Activated gamma-delta T cell treated with Interleukin-2 at 50 U/mL for 16 hours (primary cell): Measurements from ENCODE around the gene LRRC36.
A peak's percentile ranks its signal among the peaks of the same experiment; 100 is the strongest.
"Not testable (repeated sequence)": the region's sequence is repeated elsewhere in the genome, so short reads cannot be mapped to it uniquely, and the experiment has no call there.

Experiments used
- DNase-seq: peaks from one replicate; pipeline ENCODE4 v3.0.0-alpha.2; 2020

LRRC36 gene

DNA sequence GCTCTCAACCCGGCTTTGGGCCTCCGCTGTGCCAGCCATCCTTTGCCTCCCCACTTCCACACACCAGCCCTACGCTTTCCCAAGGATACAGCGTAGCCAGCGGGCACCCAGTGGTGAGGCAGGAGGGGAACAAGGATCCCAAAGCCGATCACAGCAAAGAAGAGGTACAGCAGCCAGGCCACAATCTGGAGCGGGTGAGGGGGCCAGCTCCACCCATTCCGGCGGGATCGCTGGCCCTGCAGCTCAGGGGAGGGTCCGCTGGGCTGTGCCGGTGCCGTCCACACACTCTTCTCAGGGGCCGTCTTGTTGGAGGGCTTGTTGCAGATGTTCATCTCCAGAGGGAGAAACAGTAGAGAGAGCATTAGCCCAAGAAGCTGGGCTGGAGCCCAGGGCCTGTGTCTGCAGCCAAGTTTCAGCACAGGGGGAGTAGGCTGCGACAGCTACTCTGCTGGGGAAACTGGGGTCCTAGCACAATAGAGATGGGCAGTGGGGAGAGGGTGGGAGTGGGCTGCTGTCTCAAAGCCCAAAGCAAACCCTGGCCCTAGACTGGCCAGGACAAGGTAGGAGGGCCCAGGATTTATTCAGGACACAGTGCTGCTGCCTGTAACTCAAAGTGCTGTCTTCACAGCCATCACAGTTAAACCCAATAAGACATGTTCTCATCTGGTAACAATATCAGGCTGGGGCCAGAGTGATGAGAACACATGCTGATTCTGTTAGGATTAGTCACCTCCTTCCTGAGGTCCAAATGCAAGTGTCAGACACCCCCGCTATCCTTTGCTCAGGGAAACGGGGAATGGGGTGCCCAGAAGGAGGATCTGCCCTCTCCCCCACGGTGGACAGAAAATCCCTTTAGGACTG lies 79.7 kb downstream of the LRRC36 start:
- no peak for DNase-seq

DNA sequence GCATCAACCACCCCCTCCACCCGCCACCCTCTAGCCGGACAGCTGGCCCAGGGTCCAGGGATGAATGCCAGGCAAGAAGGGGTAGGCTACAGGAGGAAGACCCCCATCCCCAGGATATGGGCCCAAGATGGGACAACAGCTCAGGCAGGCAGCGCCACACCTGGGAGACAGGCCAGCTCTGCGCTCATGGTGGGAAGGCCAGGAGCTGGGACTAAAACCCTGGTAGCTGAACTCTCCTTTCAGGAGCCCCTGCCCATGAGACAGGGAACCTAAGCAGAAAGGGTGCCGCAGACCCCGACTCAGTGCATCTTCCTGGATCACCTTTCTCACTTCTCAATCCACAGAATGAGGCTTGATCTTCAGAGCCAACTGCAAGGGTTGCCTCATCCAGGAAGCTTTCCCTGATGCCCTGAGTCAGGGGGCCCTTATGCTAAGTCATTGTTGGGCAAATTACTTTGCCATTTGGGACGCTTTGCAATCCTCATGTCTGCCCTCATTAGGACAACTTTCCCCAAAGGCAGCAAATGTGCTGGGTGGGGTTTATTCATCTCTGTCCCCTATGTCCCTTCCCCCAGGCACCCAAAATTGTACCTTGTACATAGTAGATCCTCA lies 80.7 kb downstream of the LRRC36 start:
- DNase-seq: no peak

DNA sequence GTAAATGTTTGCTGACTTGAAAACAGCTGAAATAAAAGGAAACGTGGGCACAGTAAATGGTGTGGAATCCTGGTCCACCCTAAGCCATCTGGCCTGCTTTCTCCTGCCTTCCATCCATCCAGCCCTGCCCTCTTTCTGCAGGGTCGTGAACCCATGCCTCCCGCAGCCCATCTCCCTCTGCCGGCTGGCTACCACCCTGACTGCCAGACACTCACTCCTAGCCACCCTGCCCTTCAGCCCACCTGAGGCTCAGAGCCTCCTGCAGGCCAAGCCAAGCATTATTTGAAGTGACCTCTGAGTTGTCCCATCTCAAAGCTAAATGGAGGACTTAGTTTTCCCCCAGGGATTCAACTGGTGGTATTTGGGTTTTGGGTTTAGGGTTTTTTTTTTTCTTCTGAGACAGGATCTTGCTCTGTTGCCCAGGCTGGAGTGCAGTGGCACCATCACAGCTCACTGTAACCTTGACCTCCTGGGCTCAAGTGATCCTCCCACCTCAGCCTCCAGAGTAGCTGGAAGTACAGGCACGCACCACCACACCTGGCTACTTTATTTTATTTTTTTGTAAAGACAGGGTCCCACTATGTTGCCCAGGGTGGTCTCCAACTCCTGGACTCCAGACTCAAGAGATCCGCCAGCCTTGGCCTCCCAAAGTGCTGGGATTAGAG lies 81.3 kb downstream of the LRRC36 start:
- DNase-seq: no peak

DNA sequence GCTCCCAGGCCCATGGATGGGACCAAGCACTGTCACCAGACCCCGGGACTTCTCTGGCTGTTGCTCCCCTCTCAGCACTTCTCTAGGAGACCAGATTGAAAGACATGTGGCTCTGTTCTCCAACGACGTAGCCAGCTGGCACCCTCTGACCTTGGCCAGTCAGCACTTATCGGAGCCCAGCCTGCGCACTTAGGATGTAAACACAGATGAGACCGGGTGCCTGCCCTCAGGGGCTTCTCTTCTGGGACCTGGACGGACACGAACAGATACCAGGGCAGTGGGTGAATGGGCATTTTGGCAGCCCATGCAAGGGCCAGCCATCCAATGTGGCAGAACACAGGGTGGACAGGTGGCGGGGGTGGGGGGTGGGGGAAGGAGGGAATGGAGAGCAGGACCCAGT lies 83.0 kb downstream of the LRRC36 start:
- no peak for DNase-seq

DNA sequence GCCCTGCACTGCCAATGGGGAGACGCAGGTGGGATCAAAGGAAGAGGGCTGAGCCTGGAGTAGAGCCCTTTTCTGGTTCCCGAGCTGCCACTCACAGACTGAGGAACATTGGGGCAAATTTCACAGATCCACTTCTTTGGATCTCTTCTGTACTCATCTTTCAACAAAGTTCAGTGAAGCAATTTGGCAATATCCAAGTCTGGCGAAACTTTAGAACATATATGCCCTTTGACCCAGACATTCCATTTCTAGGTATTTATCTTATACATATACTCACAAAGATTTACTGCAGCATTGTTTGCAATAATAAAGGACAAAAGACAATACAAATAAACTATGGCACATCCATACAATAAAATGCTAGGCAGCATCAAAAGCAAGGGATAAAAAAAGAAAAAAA lies 84.7 kb downstream of the LRRC36 start:
- DNase-seq: no peak

DNA sequence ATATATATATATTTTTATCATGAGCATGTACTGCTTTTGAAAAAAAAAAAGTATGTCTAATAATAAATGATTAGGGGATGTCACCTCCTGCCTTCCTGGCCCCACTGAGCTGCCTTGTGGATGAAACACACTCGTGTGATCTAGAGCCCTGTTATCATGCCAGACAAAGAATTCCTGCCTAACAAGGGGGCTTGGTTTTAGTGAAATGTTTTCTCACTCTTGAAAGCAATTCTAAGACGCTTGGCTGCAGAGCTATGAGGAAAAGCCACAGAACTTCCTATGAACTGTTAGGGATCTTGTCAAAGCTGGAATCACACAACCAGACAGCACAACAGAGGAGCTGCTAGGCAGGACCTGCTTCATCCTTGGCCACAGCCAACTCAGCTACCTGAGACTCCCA lies 85.7 kb downstream of the LRRC36 start:
- no peak for DNase-seq

DNA sequence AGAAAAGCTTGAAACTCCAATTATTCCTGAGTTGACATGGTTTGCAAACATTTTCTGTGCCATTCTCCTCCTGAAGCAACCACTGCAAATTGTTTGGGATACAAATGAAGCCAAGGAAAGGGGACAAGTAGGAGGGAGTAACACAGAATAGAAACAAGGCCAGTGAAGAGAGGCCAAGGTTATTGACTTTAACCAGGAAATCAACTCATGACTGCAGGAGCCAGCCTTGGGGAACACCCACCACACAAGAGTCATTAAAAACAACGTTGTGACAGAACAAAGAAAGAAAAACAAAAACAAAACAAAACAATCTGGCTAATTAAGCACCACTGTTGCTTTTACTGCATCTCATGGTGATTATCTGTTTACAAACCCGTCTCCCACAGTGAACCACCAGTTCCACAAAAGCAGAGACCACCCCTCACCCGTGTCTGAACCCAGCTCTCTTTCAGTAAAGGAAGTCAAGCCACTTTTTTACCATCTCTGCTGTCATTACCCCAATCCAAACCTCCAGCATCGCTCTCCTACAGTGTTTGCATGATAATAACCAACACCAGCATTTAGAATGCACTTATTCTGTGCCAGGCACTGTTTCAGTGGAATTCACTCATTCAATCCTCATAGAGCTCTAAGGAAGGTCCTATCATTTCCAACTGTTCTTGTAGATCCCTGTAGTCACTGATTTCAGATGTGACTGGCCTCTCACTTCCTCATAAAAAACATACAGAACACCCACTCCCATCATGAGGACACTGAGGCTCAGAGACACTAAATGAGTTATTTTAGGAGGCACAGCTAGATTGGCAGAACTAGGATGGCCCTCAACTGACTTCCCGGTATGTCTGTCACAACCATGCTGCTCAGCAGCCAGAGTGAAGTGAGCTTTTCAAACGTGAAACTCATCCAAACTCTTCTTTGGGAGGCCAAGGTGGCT lies 87.6 kb downstream of the LRRC36 start:
- DNase-seq: no peak

DNA sequence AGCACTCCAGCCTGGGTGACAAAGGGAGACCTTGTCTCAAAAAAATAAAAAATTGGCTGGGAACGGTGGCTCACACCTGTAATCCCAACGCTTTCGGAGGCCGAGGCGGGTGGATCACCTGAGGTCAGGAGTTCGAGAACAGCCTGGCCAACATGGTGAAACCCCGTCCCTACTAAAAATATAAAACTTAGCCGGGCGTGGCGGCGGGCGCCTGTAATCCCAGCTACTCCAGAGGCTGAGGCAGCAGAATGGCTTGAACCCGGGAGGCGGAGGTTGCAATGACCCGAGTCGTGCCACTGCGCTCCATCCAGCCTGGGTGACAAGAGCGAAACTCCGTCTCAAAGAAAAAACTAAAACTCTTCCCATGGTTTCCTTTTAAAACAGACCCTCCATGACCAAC lies 88.8 kb downstream of the LRRC36 start:
- DNase-seq: not testable (repeated sequence)

DNA sequence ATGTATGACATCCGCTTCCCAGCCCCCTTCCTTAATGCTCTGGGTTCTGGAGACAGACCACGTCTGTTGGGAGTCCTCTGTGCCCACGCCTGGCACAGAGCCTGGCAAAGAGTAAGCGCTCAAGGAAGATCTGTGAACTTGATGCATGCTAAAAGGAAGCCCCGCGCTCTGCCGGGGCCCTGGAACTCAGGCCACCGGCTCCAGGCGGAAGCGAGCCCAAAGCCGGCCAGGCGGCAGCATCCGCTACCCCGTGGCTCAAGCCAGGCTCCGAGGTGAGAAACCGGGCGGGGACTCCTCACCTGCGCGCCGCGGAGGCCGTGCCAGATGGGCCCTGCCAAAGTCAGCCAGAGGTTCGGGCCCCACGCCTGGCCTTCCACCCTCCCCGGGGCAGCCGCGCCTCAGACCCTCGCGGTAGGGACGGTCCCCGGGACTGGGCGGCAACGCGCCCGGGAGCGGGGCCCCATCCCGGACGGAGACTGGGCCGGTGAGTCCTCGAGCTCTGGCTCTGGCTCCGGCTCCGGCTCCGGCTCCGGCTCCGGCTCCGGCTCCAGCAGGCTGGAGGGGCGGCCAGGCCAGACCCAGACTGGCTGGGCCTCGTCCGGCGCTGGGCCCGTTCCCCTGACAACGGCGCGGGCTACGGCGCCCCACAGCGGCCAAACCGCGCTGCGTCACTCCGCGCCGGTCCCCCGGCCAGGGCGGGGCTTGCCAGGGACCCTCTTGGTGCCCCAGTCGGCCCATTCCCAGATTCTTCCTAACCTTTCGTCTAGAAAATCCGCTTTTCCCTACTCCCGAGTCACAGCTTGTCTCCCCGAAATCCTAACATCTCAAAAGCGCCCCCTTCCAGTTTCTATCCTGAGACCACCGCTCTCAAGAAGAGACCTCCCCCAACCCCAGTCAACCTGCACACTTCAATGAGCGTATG lies 89.5 kb downstream of the LRRC36 start, which contains the start of gene ZDHHC1:
ZDHHC1 (minus strand) TSS at position 606 of the 922 bp plus-strand sequence. CDS start 8,702 bp downstream, outside the sequence.
- DNase-seq: peak; percentile 32

DNA sequence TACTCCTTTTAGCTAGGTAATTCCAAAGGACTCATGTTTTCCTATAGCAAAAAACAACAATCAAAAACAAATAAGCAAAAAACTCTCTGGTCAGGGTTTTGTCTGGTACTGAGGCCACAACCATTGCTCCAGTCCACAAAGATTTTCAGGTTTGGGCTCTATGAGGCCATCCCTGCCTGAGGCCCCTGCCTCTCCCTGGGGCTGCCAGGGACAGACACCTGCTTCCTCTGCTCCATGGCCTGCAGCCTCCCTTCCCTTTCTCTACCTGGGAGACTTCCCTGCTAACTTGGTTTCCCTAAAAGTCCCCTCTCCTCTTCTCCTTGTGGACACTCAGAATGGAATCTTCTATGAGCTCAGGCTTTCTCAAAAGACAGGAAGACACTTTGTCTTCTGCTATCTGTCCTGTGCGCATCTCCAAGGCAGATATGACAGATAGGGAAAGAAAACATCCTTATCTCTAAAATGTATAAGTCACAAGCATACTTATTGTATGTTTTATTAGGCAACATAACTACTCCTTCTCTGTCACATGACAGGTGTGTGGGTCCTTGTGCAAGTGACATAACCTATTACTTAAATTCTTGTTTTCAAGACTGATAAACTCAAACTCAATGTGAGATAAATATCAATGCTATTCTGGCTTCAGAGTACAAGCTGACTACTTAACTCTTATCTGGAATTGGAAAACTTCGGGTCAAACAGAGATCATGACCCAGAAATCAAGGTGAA lies 90.9 kb downstream of the LRRC36 start:
- DNase-seq: no peak

DNA sequence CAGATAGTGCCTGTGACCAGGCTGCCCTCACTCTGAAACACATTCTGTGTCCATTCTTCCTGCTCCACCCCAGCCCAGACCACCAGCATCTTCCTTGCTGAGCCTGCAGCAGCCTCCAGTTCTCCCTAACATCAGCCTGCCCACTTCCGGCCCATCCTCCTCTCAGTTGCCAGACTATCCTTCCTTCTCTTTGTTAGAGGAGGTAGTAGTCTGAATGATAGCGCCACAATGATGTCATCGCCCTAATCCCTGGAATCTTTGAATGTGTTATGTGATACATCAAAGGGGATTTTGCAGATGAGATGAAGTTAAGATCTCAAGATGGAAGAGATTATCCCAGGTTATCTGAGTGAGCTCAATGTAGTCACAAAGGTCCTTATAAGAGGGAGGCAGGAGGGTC lies 92.9 kb downstream of the LRRC36 start:
- DNase-seq: no peak

DNA sequence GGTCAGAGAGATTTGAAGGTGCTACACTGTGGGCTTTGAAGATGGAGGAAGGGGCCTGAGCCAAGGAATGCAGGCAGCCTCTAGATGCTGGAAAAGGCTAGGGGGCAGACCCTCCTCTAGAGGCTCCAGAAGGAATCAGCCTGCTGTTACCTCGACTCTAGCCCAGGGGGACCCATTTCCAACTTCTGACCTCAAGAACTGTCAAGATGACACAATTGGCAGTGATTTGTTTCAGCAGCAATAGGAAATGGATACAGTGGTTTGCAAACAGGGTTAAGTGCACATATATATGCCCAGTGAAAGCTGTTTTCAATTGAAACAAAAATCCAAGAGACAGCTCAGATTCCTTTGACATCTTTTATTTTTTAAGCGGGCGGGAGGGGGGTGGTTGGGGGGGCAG lies 93.3 kb downstream of the LRRC36 start:
- no peak for DNase-seq

DNA sequence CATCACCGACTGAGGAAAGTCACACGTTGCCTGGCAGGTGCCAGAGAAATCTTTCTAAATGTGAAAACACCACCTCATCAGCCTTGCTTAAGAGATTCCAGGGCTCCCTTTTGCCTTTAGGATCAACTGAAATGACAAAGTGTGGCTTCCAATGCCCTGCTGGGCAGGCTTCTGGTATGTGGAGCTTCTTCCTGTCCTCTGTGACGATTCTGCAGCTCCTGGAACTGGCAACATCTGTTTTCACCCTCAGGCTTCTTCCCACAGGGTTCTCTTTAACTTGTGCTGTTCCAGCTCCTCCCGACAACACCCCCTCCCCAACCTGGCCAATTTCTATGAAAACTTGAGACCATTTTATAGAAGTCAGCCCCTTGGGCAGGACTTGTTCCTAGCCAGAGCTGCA lies 94.4 kb downstream of the LRRC36 start:
- DNase-seq: no peak

DNA sequence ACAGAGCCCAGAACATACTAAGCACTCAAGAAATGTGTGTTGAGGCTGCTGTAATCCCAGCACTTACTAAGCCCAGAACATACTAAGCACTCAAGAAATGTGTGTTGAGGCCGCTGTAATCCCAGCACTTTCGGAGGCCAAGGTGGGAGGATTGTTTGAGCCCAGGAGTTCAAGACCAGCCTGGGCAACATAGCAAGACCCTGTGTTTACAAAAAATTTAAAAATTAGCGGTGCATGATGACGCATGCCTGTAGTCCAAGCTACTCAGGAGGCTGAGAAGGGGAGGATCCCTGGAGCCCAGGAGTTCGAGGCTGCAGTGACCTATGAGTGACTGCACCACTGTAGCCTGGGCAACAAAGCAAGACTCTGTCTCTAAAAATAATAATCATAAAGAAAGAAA lies 96.4 kb downstream of the LRRC36 start:
- DNase-seq: no peak

DNA sequence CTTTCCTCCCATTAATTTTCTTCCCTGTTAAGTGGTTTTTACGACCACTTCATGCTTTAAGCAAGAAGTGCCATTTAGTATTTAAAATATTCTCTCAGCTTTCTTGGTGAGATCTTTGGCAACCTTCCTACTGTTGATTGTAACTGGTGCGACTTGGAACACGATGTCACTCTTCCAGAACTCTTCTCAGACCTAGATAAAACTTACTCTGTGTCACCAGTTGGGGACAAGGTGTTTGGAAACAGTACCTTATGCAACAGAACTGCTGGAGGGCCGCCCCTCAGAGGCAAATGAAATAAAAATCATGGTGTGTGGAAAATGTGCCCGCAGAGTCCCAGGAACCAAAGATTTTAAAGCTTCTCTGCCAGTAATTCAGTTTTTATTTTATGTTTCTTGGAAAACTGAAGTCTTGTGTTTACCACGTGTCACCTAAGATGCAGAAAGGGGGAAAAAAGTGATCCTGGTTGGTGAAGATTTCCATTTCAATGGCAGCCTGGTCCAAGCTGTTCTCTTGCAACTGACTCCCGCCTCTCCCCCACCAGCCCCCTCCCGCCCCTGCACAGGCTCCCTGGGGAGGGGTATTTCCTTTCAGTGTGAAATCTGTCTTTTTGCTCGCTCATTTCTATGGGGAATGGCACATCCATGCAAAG lies 97.1 kb downstream of the LRRC36 start:
- no peak for DNase-seq

DNA sequence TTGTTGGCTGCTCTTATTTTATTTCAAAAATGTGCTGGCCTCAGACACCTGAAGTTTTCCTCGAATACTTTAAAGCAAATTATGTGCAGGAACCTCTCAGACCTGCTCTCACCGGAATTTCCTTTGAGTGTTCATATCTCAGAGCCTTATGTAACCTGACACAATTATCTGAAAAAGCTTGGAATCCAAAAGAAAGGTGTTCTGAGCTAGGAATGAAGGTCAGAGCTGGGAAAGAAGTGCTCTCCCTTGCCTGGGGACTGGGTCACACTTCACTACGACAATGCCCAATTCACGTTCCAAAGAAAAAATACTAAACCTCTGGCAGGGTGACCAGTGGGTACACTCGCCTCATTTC lies 97.6 kb downstream of the LRRC36 start:
- no peak for DNase-seq

DNA sequence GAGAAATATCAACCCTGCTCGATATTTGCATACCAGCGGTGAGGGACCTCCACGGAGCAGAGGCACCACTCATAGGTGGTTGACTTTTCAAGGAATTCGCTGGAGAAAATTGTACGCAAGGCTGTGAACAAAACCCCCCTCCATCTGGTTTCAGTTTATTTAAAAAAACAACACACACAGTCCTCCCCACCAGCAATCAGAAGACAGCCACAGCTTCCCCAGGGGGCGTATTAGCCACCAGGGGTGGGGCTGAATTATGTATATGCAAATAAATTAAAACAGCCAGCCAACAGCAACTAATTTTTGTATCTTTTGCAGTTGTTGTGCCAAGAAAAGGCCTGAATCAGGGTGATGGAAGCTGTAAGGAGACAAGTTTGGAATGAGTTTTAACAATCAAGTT lies 98.4 kb downstream of the LRRC36 start:
- no peak for DNase-seq

DNA sequence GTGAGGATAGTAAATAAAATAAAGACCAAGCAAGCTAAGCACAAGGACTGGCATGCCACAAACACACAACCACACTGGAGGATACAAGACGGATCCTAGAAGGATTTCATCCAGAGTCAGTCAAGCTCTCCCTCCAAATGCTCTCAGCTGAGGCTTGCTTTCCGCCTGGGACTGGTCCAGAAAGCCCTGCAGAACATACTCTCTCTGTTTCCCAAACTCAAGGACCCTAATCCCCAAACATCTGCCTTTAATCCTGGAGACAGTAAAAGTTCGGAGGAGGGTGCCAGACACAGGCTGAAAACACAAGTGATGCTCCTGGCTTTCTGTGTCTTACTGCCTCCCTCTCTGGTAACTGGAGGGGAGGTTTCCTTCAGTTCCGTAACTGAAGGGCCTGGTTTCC lies 99.0 kb downstream of the LRRC36 start:
- no peak for DNase-seq

DNA sequence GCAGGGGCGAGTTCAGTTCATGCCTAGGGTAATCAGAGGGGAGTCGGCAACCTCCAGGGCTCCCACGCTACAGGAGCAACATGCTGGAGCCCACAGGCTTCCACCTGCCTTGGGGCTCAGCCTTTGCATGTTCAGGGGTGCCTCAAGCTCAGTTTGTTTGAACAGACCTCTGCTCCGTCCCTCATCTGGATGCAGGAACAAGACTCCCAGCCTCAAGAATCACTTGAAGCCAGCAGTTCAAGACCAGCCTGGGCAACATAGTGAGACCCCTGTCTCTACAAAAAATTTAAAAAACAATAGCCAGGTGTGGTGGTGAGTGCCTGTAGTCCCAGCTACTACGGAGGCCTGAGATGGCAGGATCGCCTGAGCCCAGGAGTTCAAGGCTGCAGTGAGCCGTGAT lies 99.4 kb downstream of the LRRC36 start:
- no peak for DNase-seq

DNA sequence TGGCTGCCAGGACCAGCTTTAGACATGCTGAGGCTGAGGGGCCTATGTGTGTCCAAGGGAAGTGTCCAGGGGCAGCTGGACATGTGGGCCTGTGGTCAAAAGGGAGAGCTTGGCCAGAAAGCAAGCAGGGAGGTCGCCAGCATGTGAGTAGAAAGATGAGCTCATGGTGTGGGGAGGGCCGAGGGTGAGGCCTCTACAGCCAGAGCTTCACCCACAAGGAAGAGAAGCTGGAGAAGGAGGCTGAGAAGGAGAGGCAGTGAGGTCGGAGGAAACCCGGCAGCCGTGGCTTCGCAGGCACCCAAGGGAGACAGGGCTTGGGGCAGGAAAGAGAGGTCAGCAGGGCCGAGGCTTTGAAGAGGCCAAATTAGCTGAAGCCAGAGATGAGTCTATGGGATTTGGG lies 100.3 kb downstream of the LRRC36 start:
- DNase-seq: no peak
